H1 (cell line): ENCODE data around the gene PDK3. TPM values are rescaled to one million over a fixed set of nuclear protein-coding genes. Genes with fewer than 3 reads are reported as not detected.

Experiments
- CTCF ChIA-PET: fragments of 300-600 bp; sonication (Branson Sonifier 250); formaldehyde crosslinking; loops from one replicate; lab custom pipeline; 2021; ENCODE audit not compliant: partially characterized antibody; lab: Charles Lee
- POLR2A ChIA-PET: fragments of 300-600 bp; sonication (Branson Sonifier 250); formaldehyde crosslinking; loops from one replicate; lab custom pipeline; 2021; ENCODE audit warnings: inconsistent platforms; ENCODE audit not compliant: partially characterized antibody; lab: Charles Lee
- DNase-seq, 2 experiments: peaks; one replicate each; pipeline versions ENCODE4 v3.0.0 to v3.0.0-alpha.2; 2010 to 2022; ENCODE audit warnings: low spot score in 2 of 2, low read depth in 1 of 2, mixed read lengths in 1 of 2
- FAIRE-seq: peaks from 2 replicates; lab custom pipeline; 2011; peaks lifted over from hg19 to GRCh38; lab: Jason Lieb, UNC
- H2AFZ ChIP-seq: 2 replicates; pipeline ENCODE4 v1.8.1; 2012; ENCODE audit warnings: low read length, inconsistent platforms
- H2AK5ac ChIP-seq: 2 replicates; pipeline ENCODE4 v1.6.1; 2013; ENCODE audit warnings: low read depth, low read length
- H2BK120ac ChIP-seq: replicated peaks from 2 replicates; pipeline ENCODE3; 2013; ENCODE audit warnings: low read depth, low read length, inconsistent platforms
- H2BK12ac ChIP-seq: 2 replicates; pipeline ENCODE4 v1.6.1; 2013; ENCODE audit warnings: low read depth, low read length
- H2BK15ac ChIP-seq: 2 replicates; pipeline ENCODE4 v1.6.1; 2013; ENCODE audit warnings: low read length
- H2BK20ac ChIP-seq: 2 replicates; pipeline ENCODE4 v1.6.1; 2013; ENCODE audit warnings: low read length
- H2BK5ac ChIP-seq: 2 replicates; pipeline ENCODE4 v1.6.1; 2013; ENCODE audit warnings: low read depth, low read length
- H3K14ac ChIP-seq: 2 replicates; pipeline ENCODE4 v1.6.1; 2013; ENCODE audit warnings: inconsistent platforms; ENCODE audit not compliant: insufficient read length
- H3K18ac ChIP-seq: 2 replicates; pipeline ENCODE4 v1.6.1; 2013; ENCODE audit warnings: low read length; ENCODE audit errors: extremely low read depth
- H3K23ac ChIP-seq: 2 replicates; pipeline ENCODE4 v1.6.1; 2013; ENCODE audit warnings: inconsistent platforms; ENCODE audit not compliant: insufficient read length
- H3K23me2 ChIP-seq: 2 replicates; pipeline ENCODE4 v1.6.1; 2013; ENCODE audit warnings: low read depth, low read length
- H3K27ac ChIP-seq: 2 replicates; pipeline ENCODE4 v1.6.1; 2011; ENCODE audit warnings: low read depth, low read length, inconsistent platforms
- H3K27me3 ChIP-seq, 4 experiments: replicated peaks in 1 of 4; 1 replicate in 1 of 4; 2 replicates in 3 of 4; pipeline versions ENCODE4 v1.6.1 to v1.8.1; 2011 to 2013; ENCODE audit warnings: low read length in 3 of 4, mild to moderate bottlenecking in 3 of 4, inconsistent platforms in 2 of 4, mixed read lengths in 2 of 4, moderate library complexity in 1 of 4; ENCODE audit not compliant: control insufficient read depth in 3 of 4, insufficient read depth in 3 of 4; ENCODE audit errors: extremely low read depth in 1 of 4
- H3K36me3 ChIP-seq, 4 experiments: 2 replicates each; pipeline versions ENCODE4 v1.6.1 to v1.8.1; 2011 to 2013; ENCODE audit warnings: mild to moderate bottlenecking in 4 of 4, low read length in 3 of 4, moderate library complexity in 2 of 4, control low read depth in 1 of 4, inconsistent platforms in 1 of 4; ENCODE audit not compliant: insufficient read depth in 4 of 4, control insufficient read depth in 2 of 4
- H3K4ac ChIP-seq: replicated peaks from 2 replicates; pipeline ENCODE3; 2013; ENCODE audit warnings: low read length, low read depth, mixed read lengths, inconsistent platforms; ENCODE audit not compliant: insufficient read length
- H3K4me1 ChIP-seq, 4 experiments: replicated peaks in 1 of 4; 1 replicate in 1 of 4; 2 replicates in 3 of 4; pipeline versions ENCODE4 v1.6.1 to v1.8.1; 2011 to 2013; ENCODE audit warnings: low read length in 3 of 4, inconsistent platforms in 2 of 4, mixed read lengths in 1 of 4; ENCODE audit not compliant: insufficient read depth in 4 of 4, control insufficient read depth in 3 of 4
- H3K4me2 ChIP-seq, 2 experiments: 2 replicates each; pipeline versions ENCODE4 v1.6.1 to v1.8.1; 2011 to 2013; ENCODE audit warnings: low read depth in 2 of 2, low read length in 2 of 2, control low read depth in 1 of 2, inconsistent platforms in 1 of 2, mild to moderate bottlenecking in 1 of 2; ENCODE audit not compliant: insufficient read depth in 1 of 2
- H3K4me3 ChIP-seq, 4 experiments: fragments of 200-600, 300-600 bp in 1 of 4; sonication (generic), shearing (Covaris generic), sonication (Bioruptor Twin) in 1 of 4; 2 replicates each; pipeline versions ENCODE4 v1.5.1 to v1.8.1; 2011 to 2016; ENCODE audit warnings: low read length in 4 of 4, low read depth in 3 of 4, control low read depth in 2 of 4, inconsistent platforms in 2 of 4, mild to moderate bottlenecking in 2 of 4, mixed read lengths in 1 of 4, moderate library complexity in 1 of 4; ENCODE audit not compliant: insufficient read depth in 2 of 4; ENCODE audit errors: extremely low read depth in 1 of 4
- H3K56ac ChIP-seq: replicated peaks from 2 replicates; pipeline ENCODE3; 2013; ENCODE audit warnings: low read depth, mild to moderate bottlenecking, mixed read lengths, low read length, inconsistent platforms; ENCODE audit not compliant: insufficient read length
- H3K79me1 ChIP-seq: 2 replicates; pipeline ENCODE4 v1.6.1; 2013; ENCODE audit warnings: low read depth, low read length, control low read depth
- H3K79me2 ChIP-seq, 2 experiments: 2 replicates each; pipeline versions ENCODE4 v1.6.1 to v1.8.1; 2012 to 2013; ENCODE audit warnings: low read length in 2 of 2, mild to moderate bottlenecking in 2 of 2, inconsistent platforms in 1 of 2; ENCODE audit not compliant: insufficient read depth in 2 of 2, control insufficient read depth in 1 of 2
- H3K9ac ChIP-seq, 4 experiments: replicated peaks in 1 of 4; 1 replicate in 1 of 4; 2 replicates in 3 of 4; pipeline versions ENCODE4 v1.6.1 to v1.8.1; 2011 to 2013; ENCODE audit warnings: low read depth in 3 of 4, low read length in 3 of 4, control low read depth in 2 of 4, mild to moderate bottlenecking in 2 of 4, moderate library complexity in 2 of 4, inconsistent platforms in 1 of 4; ENCODE audit errors: extremely low read depth in 1 of 4
- H3K9me3 ChIP-seq, 2 experiments: 2 replicates each; pipeline versions ENCODE4 v1.6.1 to v1.8.1; 2012 to 2013; ENCODE audit warnings: mild to moderate bottlenecking in 2 of 2, moderate library complexity in 2 of 2, control low read depth in 1 of 2, inconsistent platforms in 1 of 2, low read depth in 1 of 2, low read length in 1 of 2, mixed read lengths in 1 of 2; ENCODE audit not compliant: insufficient read depth in 2 of 2
- H4K20me1 ChIP-seq, 2 experiments: replicated peaks in 1 of 2; 2 replicates each; pipeline versions ENCODE3 to v1.8.1; 2011 to 2013; ENCODE audit warnings: inconsistent platforms in 2 of 2, low read length in 2 of 2, mild to moderate bottlenecking in 1 of 2; ENCODE audit not compliant: insufficient read depth in 2 of 2, control insufficient read depth in 1 of 2
- H4K5ac ChIP-seq: 2 replicates; pipeline ENCODE4 v1.6.1; 2013; ENCODE audit warnings: low read length, low read depth, mixed read lengths, inconsistent platforms; ENCODE audit not compliant: insufficient read length
- H4K8ac ChIP-seq: 2 replicates; pipeline ENCODE4 v1.8.0; 2013; ENCODE audit warnings: mild to moderate bottlenecking, moderate library complexity, low read length, inconsistent platforms; ENCODE audit not compliant: insufficient read depth; ENCODE audit errors: extremely low read depth
- H4K91ac ChIP-seq: replicated peaks from 2 replicates; pipeline ENCODE3; 2013; ENCODE audit warnings: low read length, mixed read lengths, inconsistent platforms; ENCODE audit not compliant: insufficient read length
- CTBP2 ChIP-seq: IDR thresholded peaks from 2 replicates; pipeline ENCODE4 v1.7.0; 2011; ENCODE audit warnings: borderline replicate concordance, mild to moderate bottlenecking, moderate library complexity, mixed read lengths, low read length; ENCODE audit not compliant: insufficient read depth, insufficient read length
- FOSL1 ChIP-seq: IDR thresholded peaks from 2 replicates; pipeline ENCODE4 v1.6.1; 2011; ENCODE audit warnings: mild to moderate bottlenecking, low read depth, low read length, moderate library complexity; ENCODE audit not compliant: insufficient read depth
- GABPA ChIP-seq: IDR thresholded peaks from 2 replicates; pipeline ENCODE4 v1.6.1; 2011; ENCODE audit warnings: mild to moderate bottlenecking, low read length, moderate library complexity, borderline replicate concordance; ENCODE audit not compliant: insufficient read depth
- GTF2F1 ChIP-seq: IDR thresholded peaks from 2 replicates; pipeline ENCODE4 v1.6.1; 2012; ENCODE audit warnings: low read depth, low read length, improper control_type of control experiment, borderline replicate concordance
- KDM1A ChIP-seq: fragments of 200-600, 300-600 bp; sonication (generic); IDR thresholded peaks from 2 replicates; pipeline ENCODE4 v1.7.1; 2016; ENCODE audit warnings: mild to moderate bottlenecking, low read length, borderline replicate concordance
- NRF1 ChIP-seq: IDR thresholded peaks from 2 replicates; pipeline ENCODE4 v1.6.1; 2011; ENCODE audit warnings: mild to moderate bottlenecking, low read depth, low read length, improper control_type of control experiment
- SIRT6 ChIP-seq: IDR thresholded peaks from one replicate; pipeline ENCODE4 v1.7.1; 2012; ENCODE audit warnings: low read length, inconsistent platforms
- TAF1 ChIP-seq: IDR thresholded peaks from 2 replicates; pipeline ENCODE4 v1.6.1; 2011; ENCODE audit warnings: mild to moderate bottlenecking, low read depth, low read length
- WGBS, 2 experiments: shearing (Covaris generic) in 1 of 2; methylation state at CpG; one replicate each; pipeline versions ENCODE4 v1.1.6 to v1.1.7; 2013 to 2015; ENCODE audit warnings: low lambda C conversion rate in 2 of 2, mixed read lengths in 2 of 2, inconsistent platforms in 1 of 2, low coverage in 1 of 2, missing lambda C conversion rate in 1 of 2; ENCODE audit not compliant: insufficient replicate concordance in 2 of 2, insufficient coverage in 1 of 2, insufficient read length in 1 of 2; ENCODE audit errors: extremely low coverage in 1 of 2, missing lambda C conversion rate in 1 of 2; 5-methylcytosine and 5-hydroxymethylcytosine counted together
- polyA plus RNA-seq, 7 experiments: library from polyadenylated mRNA; depleted of rRNA in 3 of 7; stranded (reverse) in 5 of 7; unstranded in 2 of 7; fragments of >200 nt in 5 of 7; fragments of 200-250 nt in 2 of 7; gene quantifications; 1 replicate in 5 of 7; 2 replicates in 1 of 7; 4 replicates in 1 of 7; pipeline versions ENCODE4 v1.2.1 to v1.2.3, GENCODE V29; 2011 to 2013; ENCODE audit warnings: missing spikeins in 2 of 7, mixed read lengths in 2 of 7
- total RNA-seq: library from RNA; stranded (reverse); fragmentation: NEBNext Ultra II Directional; extraction: Animal tissue kit (Norgen Biotek cat#: 25700); gene quantifications from 2 replicates; pipeline ENCODE4 v1.2.1, GENCODE V29; 2021

The PDK3 gene
- total and polyA plus RNA-seq, 2 of the 8 experiments (the other 6 are each of a cell fraction or from before 2014, with no cell fraction given) = 22.5 to 25.5 TPM

- no peak overlapping the region for H3K18ac ChIP-seq
- no peak overlapping the region for H3K9ac ChIP-seq
- no peak overlapping the region for H4K8ac ChIP-seq
- POLR2A ChIA-PET = no interaction called here
- H2BK5ac ChIP-seq = no peak overlapping the region
- WGBS, 2 experiments = 65% methylated on average over 2 of the region's 2 CpGs; no CpG with 5 or more reads in 1 of the 2 experiments
- H4K5ac ChIP-seq = no peak overlapping the region
- no peak overlapping the region for H2BK12ac ChIP-seq
- H2AK5ac ChIP-seq = no peak overlapping the region
- H2BK120ac ChIP-seq = no peak overlapping the region
- no peak overlapping the region for H3K4me3 ChIP-seq
- H2BK20ac ChIP-seq = no peak overlapping the region
- H3K79me1 ChIP-seq = no peaks in the 10 kb centered on the region
- H2AFZ ChIP-seq = no peak overlapping the region
- no peaks in the 10 kb centered on the region for H3K9me3 ChIP-seq
- no peaks in the 10 kb centered on the region for H3K36me3 ChIP-seq
- no peak overlapping the region for H3K4me2 ChIP-seq
- CTCF ChIA-PET = no interaction called here
- no peaks in the 10 kb centered on the region; a peak in 1 of 7 replicates for H3K4me1 ChIP-seq
- no peak overlapping the region for H4K91ac ChIP-seq
- H4K20me1 ChIP-seq = no peaks in the 10 kb centered on the region
- no peaks in the 10 kb centered on the region for H3K23me2 ChIP-seq
- no peaks in the 10 kb centered on the region for H3K27me3 ChIP-seq
- no peak overlapping the region for H3K23ac ChIP-seq
- no peak overlapping the region for H3K14ac ChIP-seq
- H3K27ac ChIP-seq = no peak overlapping the region
- H3K79me2 ChIP-seq = peaks cover 0 to 52% of the 10 kb centered on the region in 2 experiments; a peak in 2 of 4 replicates
- no peak overlapping the region for H3K56ac ChIP-seq
- TF ChIP-seq KDM1A = no peak
- TF ChIP-seq TAF1 = no peak
- TF ChIP-seq FOSL1 = no peak
- TF ChIP-seq NRF1 = no peak
- TF ChIP-seq SIRT6 = no peak
- no peak for TF ChIP-seq CTBP2
- TF ChIP-seq GTF2F1 = no peak
- TF ChIP-seq GABPA = no peak
- no peak overlapping the region for H2BK15ac ChIP-seq
- FAIRE-seq (no peak), DNase-seq (no peak)
- no peak overlapping the region for H3K4ac ChIP-seq
Measured at GRCh38 chrX:24471808-24472207, 6.7 kb downstream of the PDK3 start.
